GM18526 (cell line): ENCODE data around the gene RAD18.

Experiments
- POLR2A ChIP-seq: IDR thresholded peaks from 3 replicates; pipeline ENCODE4 v1.6.1; 2011; ENCODE audit not compliant: insufficient read length; ENCODE audit errors: extremely low read depth

Gene RAD18

GRCh38 chr3:8976540-8977182 lies 13.4 kb upstream of the RAD18 start:
- TF ChIP-seq POLR2A: no peak

- no peak for TF ChIP-seq POLR2A
These were observed 12.1 kb upstream of the RAD18 start for GRCh38 chr3:8975081-8976020.

- TF ChIP-seq POLR2A: no peak
These were observed 11.2 kb upstream of the RAD18 start for GRCh38 chr3:8974458-8974857.

- TF ChIP-seq POLR2A: no peak
These were observed 9.4 kb upstream of the RAD18 start for GRCh38 chr3:8972639-8973038.

GRCh38 chr3:8970971-8971589 lies 7.8 kb upstream of the RAD18 start:
- TF ChIP-seq POLR2A: no peak

GRCh38 chr3:8969241-8969640 lies 6.0 kb upstream of the RAD18 start:
- no peak for TF ChIP-seq POLR2A

GRCh38 chr3:8968375-8968882 lies 5.2 kb upstream of the RAD18 start:
- TF ChIP-seq POLR2A: no peak

GRCh38 chr3:8967553-8967952 lies 4.3 kb upstream of the RAD18 start:
- TF ChIP-seq POLR2A: no peak

GRCh38 chr3:8966820-8967348 lies 3.6 kb upstream of the RAD18 start:
- TF ChIP-seq POLR2A: no peak

- TF ChIP-seq POLR2A: no peak
These were observed 3.0 kb upstream of the RAD18 start for GRCh38 chr3:8966150-8966819.

- no peak for TF ChIP-seq POLR2A
These were observed 1.4 kb upstream of the RAD18 start for GRCh38 chr3:8964436-8965370.

GRCh38 chr3:8962226-8962861 lies 928 bp downstream of the RAD18 start:
- TF ChIP-seq POLR2A: no peak

- TF ChIP-seq POLR2A: no peak
These were observed 3.6 kb downstream of the RAD18 start for GRCh38 chr3:8959668-8960067.
